Liver (tissue), 9 donors: ENCODE results near the gene SP110. TPM values are rescaled to one million over a fixed set of nuclear protein-coding genes. Genes with fewer than 3 reads are reported as not detected.

Experiments used
- DNase-seq: peaks from one replicate; pipeline ENCODE4 v3.0.0-alpha.2; 2017; ENCODE audit warnings: low spot score
- H3K27ac ChIP-seq, 2 donors: one replicate each; pipeline ENCODE4 v1.7.0; 2013; ENCODE audit warnings: inconsistent platforms in 2 of 2, low read length in 2 of 2, control low read depth in 1 of 2, low read depth in 1 of 2, mild to moderate bottlenecking in 1 of 2
- H3K27me3 ChIP-seq, 4 donors: one replicate each; pipeline versions ENCODE4 v1.6.1 to v1.7.0; 2013; ENCODE audit warnings: low read length in 3 of 4, inconsistent platforms in 1 of 4, mild to moderate bottlenecking in 1 of 4, moderate library complexity in 1 of 4; ENCODE audit not compliant: control insufficient read depth in 4 of 4, insufficient read depth in 4 of 4
- H3K36me3 ChIP-seq, 4 donors: one replicate each; pipeline versions ENCODE4 v1.6.1 to v1.7.0; 2013; ENCODE audit warnings: low read length in 3 of 4, mild to moderate bottlenecking in 3 of 4, low read depth in 1 of 4, moderate library complexity in 1 of 4; ENCODE audit not compliant: control insufficient read depth in 4 of 4, insufficient read depth in 3 of 4
- H3K4me1 ChIP-seq, 4 donors: one replicate each; pipeline versions ENCODE4 v1.6.1 to v1.7.0; 2013; ENCODE audit warnings: low read length in 3 of 4, mild to moderate bottlenecking in 3 of 4, moderate library complexity in 1 of 4; ENCODE audit not compliant: control insufficient read depth in 4 of 4, insufficient read depth in 4 of 4
- H3K4me3 ChIP-seq, 3 donors: one replicate each; pipeline versions ENCODE4 v1.6.1 to v1.7.0; 2013; ENCODE audit warnings: low read length in 3 of 3, control low read depth in 1 of 3, low read depth in 1 of 3, mild to moderate bottlenecking in 1 of 3
- H3K9ac ChIP-seq, 2 donors: one replicate each; pipeline ENCODE4 v1.7.0; 2013; ENCODE audit warnings: low read length in 2 of 2, mild to moderate bottlenecking in 2 of 2, moderate library complexity in 2 of 2, control low read depth in 1 of 2, low read depth in 1 of 2
- H3K9me3 ChIP-seq, 4 donors: one replicate each; pipeline versions ENCODE4 v1.6.1 to v1.7.0; 2013; ENCODE audit warnings: low read length in 3 of 4; ENCODE audit not compliant: control insufficient read depth in 4 of 4
- EGR1 ChIP-seq, 2 donors: IDR thresholded peaks; 2 replicates each; pipeline ENCODE4 v1.6.1; 2016 to 2018; ENCODE audit warnings: antibody characterized with exemption in 2 of 2, low read depth in 2 of 2
- FOXA2 ChIP-seq: IDR thresholded peaks from 2 replicates; pipeline ENCODE4 v1.6.1; 2016; ENCODE audit warnings: antibody characterized with exemption
- GABPA ChIP-seq, 2 donors: IDR thresholded peaks in 1 of 2; conservative IDR thresholded peaks in 1 of 2; 2 replicates each; pipeline ENCODE4 v1.6.1; 2016; ENCODE audit warnings: antibody characterized with exemption in 2 of 2, mild to moderate bottlenecking in 1 of 2, moderate library complexity in 1 of 2
- HNF4A ChIP-seq, 2 donors: conservative IDR thresholded peaks; 2 replicates each; pipeline ENCODE4 v1.6.1; 2016; ENCODE audit warnings: antibody characterized with exemption in 2 of 2, mild to moderate bottlenecking in 2 of 2
- HNF4G ChIP-seq: IDR thresholded peaks from 2 replicates; pipeline ENCODE4 v1.6.1; 2016; ENCODE audit warnings: antibody characterized with exemption
- JUND ChIP-seq, 2 donors: IDR thresholded peaks; 2 replicates each; pipeline ENCODE4 v1.6.1; 2016; ENCODE audit warnings: antibody characterized with exemption in 2 of 2
- RAD21 ChIP-seq, 2 donors: IDR thresholded peaks; 2 replicates each; pipeline ENCODE4 v1.6.1; 2016; ENCODE audit warnings: antibody characterized with exemption in 2 of 2, mild to moderate bottlenecking in 2 of 2
- RXRA ChIP-seq, 2 donors: IDR thresholded peaks; 2 replicates each; pipeline ENCODE4 v1.6.1; 2017 to 2018; ENCODE audit warnings: antibody characterized with exemption in 2 of 2, mild to moderate bottlenecking in 1 of 2
- SP1 ChIP-seq: IDR thresholded peaks from 2 replicates; pipeline ENCODE4 v1.6.1; 2018; ENCODE audit warnings: antibody characterized with exemption, mild to moderate bottlenecking
- TAF1 ChIP-seq: conservative IDR thresholded peaks from 2 replicates; pipeline ENCODE4 v1.6.1; 2016; ENCODE audit warnings: antibody characterized with exemption, mild to moderate bottlenecking
- YY1 ChIP-seq: IDR thresholded peaks from 2 replicates; pipeline ENCODE4 v1.6.1; 2016; ENCODE audit warnings: antibody characterized with exemption, mild to moderate bottlenecking
- WGBS: extraction: QIAGEN DNeasy Blood & Tissue Kit; methylation state at CpG from one replicate; pipeline ENCODE4 v1.1.7; 2013; 5-methylcytosine and 5-hydroxymethylcytosine counted together
- polyA plus RNA-seq, 2 donors: library from polyadenylated mRNA; stranded (reverse) in 1 of 2; unstranded in 1 of 2; fragments of 200-250 nt in 1 of 2; fragments of >200 nt in 1 of 2; fragmentation: Nextera tagmentation in 1 of 2; extraction: Ambion mirVana in 1 of 2; gene quantifications; one replicate each; pipeline versions ENCODE4 v1.2.1 to v1.2.3, GENCODE V29; 2013 to 2015
- total RNA-seq, 2 donors: library from RNA; depleted of rRNA; stranded (reverse); fragments of >200 nt; gene quantifications; one replicate each; pipeline ENCODE4 v1.2.3, GENCODE V29; 2014
- TF ChIP-seq, protein P1 (sequence below): IDR thresholded peaks from 2 replicates; pipeline ENCODE4 v1.6.1; 2016; ENCODE audit warnings: antibody characterized with exemption
- TF ChIP-seq, protein P2 (sequence below): IDR thresholded peaks from 2 replicates; pipeline ENCODE4 v1.6.1; 2016; ENCODE audit warnings: antibody characterized with exemption, mild to moderate bottlenecking
- TF ChIP-seq, protein P3 (sequence below): IDR thresholded peaks from 2 replicates; pipeline ENCODE4 v1.6.1; 2016; ENCODE audit warnings: antibody characterized with exemption
- TF ChIP-seq, protein P4 (sequence below): IDR thresholded peaks from 2 replicates; pipeline ENCODE4 v1.6.1; 2016; ENCODE audit warnings: antibody characterized with exemption
- TF ChIP-seq, protein P5 (sequence below): fragments of 150-350 bp; IDR thresholded peaks from 2 replicates; pipeline ENCODE4 v1.5.1; 2017; ENCODE audit warnings: improper control_type of control experiment, low read depth, low read length; ENCODE audit not compliant: missing input control
- donor health status: healthy.
- donor health status: healthy.
- donor health status: healthy.
- donor health status: healthy.
- donor health status: healthy.

SP110 gene
- total and polyA plus RNA-seq, 4 donors = 5.3 to 15.4 (median 8.2) TPM

DNA sequence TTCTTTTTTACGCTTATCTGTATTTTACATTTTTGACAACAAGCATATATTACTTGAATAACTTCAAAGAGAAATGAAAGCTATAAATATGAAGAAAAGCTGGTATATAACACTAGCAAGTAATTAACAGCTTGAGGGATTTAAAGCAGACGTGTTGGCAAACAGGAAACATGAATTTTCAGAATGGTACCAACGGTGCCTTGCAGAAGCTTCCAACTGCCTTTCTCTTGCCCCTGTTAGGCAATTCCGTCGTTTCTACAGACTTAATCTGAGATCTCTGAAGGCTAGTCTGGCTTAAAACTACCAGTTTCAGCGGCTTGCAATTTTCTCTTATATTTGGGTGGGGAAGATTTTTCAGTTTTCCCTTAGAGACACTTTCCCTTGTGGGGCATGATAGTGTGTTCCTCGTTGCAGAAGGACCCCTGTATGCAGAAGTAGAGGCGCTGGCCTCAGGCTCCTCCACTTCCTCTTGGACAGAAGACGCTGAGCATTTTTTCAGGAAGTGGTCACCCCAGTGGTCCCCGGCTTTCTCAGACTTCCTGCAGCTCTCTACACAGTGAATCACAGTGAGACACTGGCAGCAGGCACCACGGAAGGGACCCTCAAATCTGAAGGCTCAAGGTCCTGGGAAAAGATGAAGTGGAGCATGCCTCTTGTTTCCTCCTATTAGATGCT lies 94.9 kb downstream of the SP110 start:
- Histone ChIP-seq H3K27me3 (no peaks in the 10 kb centered on the region), H3K9ac (no peak overlapping the region), H3K36me3 (no peaks in the 10 kb centered on the region), H3K4me1 (no peaks in the 10 kb centered on the region), H3K27ac (no peak overlapping the region), H3K4me3 (no peak overlapping the region), H3K9me3 (peaks cover 0 to 1% (median 0%) of the 10 kb centered on the region in 4 donors)
- 63% methylated on average over 11 of the region's 11 CpGs for WGBS
- DNase-seq = no peak
- TF ChIP-seq, protein P1, sequence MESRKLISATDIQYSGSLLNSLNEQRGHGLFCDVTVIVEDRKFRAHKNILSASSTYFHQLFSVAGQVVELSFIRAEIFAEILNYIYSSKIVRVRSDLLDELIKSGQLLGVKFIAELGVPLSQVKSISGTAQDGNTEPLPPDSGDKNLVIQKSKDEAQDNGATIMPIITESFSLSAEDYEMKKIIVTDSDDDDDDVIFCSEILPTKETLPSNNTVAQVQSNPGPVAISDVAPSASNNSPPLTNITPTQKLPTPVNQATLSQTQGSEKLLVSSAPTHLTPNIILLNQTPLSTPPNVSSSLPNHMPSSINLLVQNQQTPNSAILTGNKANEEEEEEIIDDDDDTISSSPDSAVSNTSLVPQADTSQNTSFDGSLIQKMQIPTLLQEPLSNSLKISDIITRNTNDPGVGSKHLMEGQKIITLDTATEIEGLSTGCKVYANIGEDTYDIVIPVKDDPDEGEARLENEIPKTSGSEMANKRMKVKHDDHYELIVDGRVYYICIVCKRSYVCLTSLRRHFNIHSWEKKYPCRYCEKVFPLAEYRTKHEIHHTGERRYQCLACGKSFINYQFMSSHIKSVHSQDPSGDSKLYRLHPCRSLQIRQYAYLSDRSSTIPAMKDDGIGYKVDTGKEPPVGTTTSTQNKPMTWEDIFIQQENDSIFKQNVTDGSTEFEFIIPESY = no peak
- TF ChIP-seq HNF4G (no peak), TAF1 (no peak), RXRA (IDR thresholded peaks at IDR 0.05) (no peak), YY1 (no peak), JUND (IDR thresholded peaks at IDR 0.05) (no peak), RAD21 (IDR thresholded peaks at IDR 0.05) (no peak), SP1 (no peak), FOXA2 (no peak), EGR1 (IDR thresholded peaks at IDR 0.05; ENCODE audit: low read depth in 2 of 2) (no peak)
- TF ChIP-seq, protein P2, sequence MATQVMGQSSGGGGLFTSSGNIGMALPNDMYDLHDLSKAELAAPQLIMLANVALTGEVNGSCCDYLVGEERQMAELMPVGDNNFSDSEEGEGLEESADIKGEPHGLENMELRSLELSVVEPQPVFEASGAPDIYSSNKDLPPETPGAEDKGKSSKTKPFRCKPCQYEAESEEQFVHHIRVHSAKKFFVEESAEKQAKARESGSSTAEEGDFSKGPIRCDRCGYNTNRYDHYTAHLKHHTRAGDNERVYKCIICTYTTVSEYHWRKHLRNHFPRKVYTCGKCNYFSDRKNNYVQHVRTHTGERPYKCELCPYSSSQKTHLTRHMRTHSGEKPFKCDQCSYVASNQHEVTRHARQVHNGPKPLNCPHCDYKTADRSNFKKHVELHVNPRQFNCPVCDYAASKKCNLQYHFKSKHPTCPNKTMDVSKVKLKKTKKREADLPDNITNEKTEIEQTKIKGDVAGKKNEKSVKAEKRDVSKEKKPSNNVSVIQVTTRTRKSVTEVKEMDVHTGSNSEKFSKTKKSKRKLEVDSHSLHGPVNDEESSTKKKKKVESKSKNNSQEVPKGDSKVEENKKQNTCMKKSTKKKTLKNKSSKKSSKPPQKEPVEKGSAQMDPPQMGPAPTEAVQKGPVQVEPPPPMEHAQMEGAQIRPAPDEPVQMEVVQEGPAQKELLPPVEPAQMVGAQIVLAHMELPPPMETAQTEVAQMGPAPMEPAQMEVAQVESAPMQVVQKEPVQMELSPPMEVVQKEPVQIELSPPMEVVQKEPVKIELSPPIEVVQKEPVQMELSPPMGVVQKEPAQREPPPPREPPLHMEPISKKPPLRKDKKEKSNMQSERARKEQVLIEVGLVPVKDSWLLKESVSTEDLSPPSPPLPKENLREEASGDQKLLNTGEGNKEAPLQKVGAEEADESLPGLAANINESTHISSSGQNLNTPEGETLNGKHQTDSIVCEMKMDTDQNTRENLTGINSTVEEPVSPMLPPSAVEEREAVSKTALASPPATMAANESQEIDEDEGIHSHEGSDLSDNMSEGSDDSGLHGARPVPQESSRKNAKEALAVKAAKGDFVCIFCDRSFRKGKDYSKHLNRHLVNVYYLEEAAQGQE = no peak
- TF ChIP-seq, protein P3, sequence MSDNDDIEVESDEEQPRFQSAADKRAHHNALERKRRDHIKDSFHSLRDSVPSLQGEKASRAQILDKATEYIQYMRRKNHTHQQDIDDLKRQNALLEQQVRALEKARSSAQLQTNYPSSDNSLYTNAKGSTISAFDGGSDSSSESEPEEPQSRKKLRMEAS = no peak
- TF ChIP-seq, protein P4, sequence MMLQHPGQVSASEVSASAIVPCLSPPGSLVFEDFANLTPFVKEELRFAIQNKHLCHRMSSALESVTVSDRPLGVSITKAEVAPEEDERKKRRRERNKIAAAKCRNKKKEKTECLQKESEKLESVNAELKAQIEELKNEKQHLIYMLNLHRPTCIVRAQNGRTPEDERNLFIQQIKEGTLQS = no peak
- TF ChIP-seq, protein P5, sequence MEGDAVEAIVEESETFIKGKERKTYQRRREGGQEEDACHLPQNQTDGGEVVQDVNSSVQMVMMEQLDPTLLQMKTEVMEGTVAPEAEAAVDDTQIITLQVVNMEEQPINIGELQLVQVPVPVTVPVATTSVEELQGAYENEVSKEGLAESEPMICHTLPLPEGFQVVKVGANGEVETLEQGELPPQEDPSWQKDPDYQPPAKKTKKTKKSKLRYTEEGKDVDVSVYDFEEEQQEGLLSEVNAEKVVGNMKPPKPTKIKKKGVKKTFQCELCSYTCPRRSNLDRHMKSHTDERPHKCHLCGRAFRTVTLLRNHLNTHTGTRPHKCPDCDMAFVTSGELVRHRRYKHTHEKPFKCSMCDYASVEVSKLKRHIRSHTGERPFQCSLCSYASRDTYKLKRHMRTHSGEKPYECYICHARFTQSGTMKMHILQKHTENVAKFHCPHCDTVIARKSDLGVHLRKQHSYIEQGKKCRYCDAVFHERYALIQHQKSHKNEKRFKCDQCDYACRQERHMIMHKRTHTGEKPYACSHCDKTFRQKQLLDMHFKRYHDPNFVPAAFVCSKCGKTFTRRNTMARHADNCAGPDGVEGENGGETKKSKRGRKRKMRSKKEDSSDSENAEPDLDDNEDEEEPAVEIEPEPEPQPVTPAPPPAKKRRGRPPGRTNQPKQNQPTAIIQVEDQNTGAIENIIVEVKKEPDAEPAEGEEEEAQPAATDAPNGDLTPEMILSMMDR = no peak

DNA sequence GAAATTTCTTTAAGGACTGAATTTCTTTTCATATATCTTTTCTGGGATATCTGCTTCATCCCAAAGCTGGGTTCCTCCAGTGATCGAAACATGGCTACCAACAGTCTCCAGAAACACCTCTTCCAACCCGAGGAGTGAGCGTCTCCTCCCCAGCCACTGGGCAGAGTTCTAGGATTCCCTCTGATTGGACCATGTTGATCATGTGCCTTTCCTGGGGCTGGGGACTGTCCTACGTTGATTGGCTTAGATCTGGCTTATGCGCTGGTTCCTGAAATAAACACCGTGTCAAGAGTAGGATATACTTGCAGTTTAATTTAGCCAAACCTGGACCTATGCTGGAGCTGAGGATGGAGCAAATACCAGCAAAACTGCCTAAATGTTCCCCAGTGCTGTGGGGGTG lies 95.5 kb downstream of the SP110 start:
- no peak for DNase-seq
- no peaks in the 10 kb centered on the region for H3K36me3 ChIP-seq
- H3K9me3 ChIP-seq = peaks cover 0 to 2% (median 0%) of the 10 kb centered on the region in 4 donors
- H3K27me3 ChIP-seq = no peaks in the 10 kb centered on the region
- 90% methylated on average over 6 of the region's 6 CpGs for WGBS
- no peak overlapping the region for H3K27ac ChIP-seq
- no peak overlapping the region for H3K9ac ChIP-seq
- H3K4me1 ChIP-seq = no peaks in the 10 kb centered on the region
- H3K4me3 ChIP-seq = no peak overlapping the region
- TF ChIP-seq, protein P3 = no peak
- TF ChIP-seq, protein P5 = no peak
- no peak for TF ChIP-seq RAD21 (IDR thresholded peaks at IDR 0.05)
- TF ChIP-seq, protein P2 = no peak
- TF ChIP-seq HNF4G = no peak
- no peak for TF ChIP-seq RXRA (IDR thresholded peaks at IDR 0.05)
- no peak for TF ChIP-seq SP1
- no peak for TF ChIP-seq HNF4A (conservative IDR thresholded peaks at IDR 0.05)
- no peak for TF ChIP-seq GABPA (IDR thresholded peaks at IDR 0.05 in 1 of 2, conservative IDR thresholded peaks at IDR 0.05 in 1 of 2)
- no peak for TF ChIP-seq FOXA2
